WI38 (cell line): ENCODE measurements around the gene TMEM132C.
"Not testable (repeated sequence)": the region's sequence is repeated elsewhere in the genome, so short reads cannot be mapped to it uniquely, and the experiment has no call there.

Experiments
- H3K4me3 ChIP-seq: 2 replicates; pipeline ENCODE4 v1.5.1; 2011; ENCODE audit warnings: low read depth, mild to moderate bottlenecking, control low read depth, low read length
- CTCF ChIP-seq: IDR thresholded peaks from 2 replicates; pipeline ENCODE4 v1.5.1; 2012; ENCODE audit warnings: low read depth, mild to moderate bottlenecking, control low read depth, low read length

Gene TMEM132C

GRCh38 chr12:128592220-128592744, 325.3 kb downstream of the TMEM132C start:
- TF ChIP-seq CTCF, result no peak
- H3K4me3 ChIP-seq, result no peak overlapping the region

GRCh38 chr12:128594521-128594920, 327.6 kb downstream of the TMEM132C start:
- H3K4me3 ChIP-seq, result no peak overlapping the region
- TF ChIP-seq CTCF, result no peak

GRCh38 chr12:128595609-128596008, 328.6 kb downstream of the TMEM132C start:
- H3K4me3 ChIP-seq, result no peak overlapping the region
- no peak for TF ChIP-seq CTCF

GRCh38 chr12:128600886-128601285, 333.9 kb downstream of the TMEM132C start:
- no peak overlapping the region for H3K4me3 ChIP-seq
- no peak for TF ChIP-seq CTCF

GRCh38 chr12:128603573-128604115, 336.7 kb downstream of the TMEM132C start:
- no peak overlapping the region for H3K4me3 ChIP-seq
- no peak for TF ChIP-seq CTCF

- H3K4me3 ChIP-seq, result not testable (repeated sequence)
Observed at GRCh38 chr12:128604219-128604618, 337.2 kb downstream of the TMEM132C start.

GRCh38 chr12:128606051-128606450, 339.1 kb downstream of the TMEM132C start:
- H3K4me3 ChIP-seq, result no peak overlapping the region
- TF ChIP-seq CTCF, result no peak

- H3K4me3 ChIP-seq, result no peak overlapping the region
- no peak for TF ChIP-seq CTCF
Observed at GRCh38 chr12:128606538-128606937, 339.6 kb downstream of the TMEM132C start.
